Lung (tissue), 12 donors: Measurements from ENCODE around the gene CREBZF. TPM values are rescaled to one million over a fixed set of nuclear protein-coding genes. Genes with fewer than 3 reads are reported as not detected.
A peak's percentile ranks its signal among the peaks of the same experiment; 100 is the strongest.

Source experiments
- ATAC-seq: fragments of 200-7000 bp; cut with Tn5 transposase; one replicate; pipeline ENCODE4 v1.9.1; 2020; ENCODE audit warnings: moderate number of reproducible peaks; ENCODE audit not compliant: insufficient read depth, low FRiP score
- DNase-seq, 3 donors: peaks; one replicate each; pipeline ENCODE4 v3.0.0-alpha.2; 2013 to 2017
- H3K27ac ChIP-seq, 2 donors: one replicate each; pipeline ENCODE4 v1.5.1; 2013; ENCODE audit warnings: mild to moderate bottlenecking in 2 of 2, moderate library complexity in 2 of 2, control low read depth in 1 of 2, inconsistent platforms in 1 of 2, low read depth in 1 of 2, low read length in 1 of 2
- H3K27me3 ChIP-seq, 3 donors: one replicate each; pipeline ENCODE4 v1.5.1; 2013; ENCODE audit warnings: low read length in 2 of 3; ENCODE audit not compliant: control insufficient read depth in 3 of 3, insufficient read depth in 3 of 3
- H3K36me3 ChIP-seq, 4 donors: one replicate each; pipeline ENCODE4 v1.5.1; 2013; ENCODE audit warnings: low read length in 4 of 4, mild to moderate bottlenecking in 1 of 4, moderate library complexity in 1 of 4; ENCODE audit not compliant: control insufficient read depth in 4 of 4, insufficient read depth in 4 of 4
- H3K4me1 ChIP-seq, 5 donors: one replicate each; pipeline ENCODE4 v1.5.1; 2013; ENCODE audit warnings: low read length in 5 of 5, mild to moderate bottlenecking in 2 of 5, moderate library complexity in 1 of 5; ENCODE audit not compliant: control insufficient read depth in 5 of 5, insufficient read depth in 5 of 5
- H3K4me3 ChIP-seq: one replicate; pipeline ENCODE4 v1.5.1; 2013; ENCODE audit warnings: mild to moderate bottlenecking, control low read depth, moderate library complexity
- H3K9ac ChIP-seq, 2 donors: one replicate each; pipeline ENCODE4 v1.5.1; 2013; ENCODE audit warnings: low read length in 2 of 2, control low read depth in 1 of 2; ENCODE audit not compliant: insufficient read depth in 1 of 2
- H3K9me3 ChIP-seq, 4 donors: one replicate each; pipeline ENCODE4 v1.5.1; 2013; ENCODE audit warnings: low read length in 3 of 4, mild to moderate bottlenecking in 1 of 4, moderate library complexity in 1 of 4; ENCODE audit not compliant: control insufficient read depth in 4 of 4, insufficient read depth in 3 of 4
- WGBS, 2 donors: extraction: QIAGEN DNeasy Blood & Tissue Kit; methylation state at CpG; one replicate each; pipeline ENCODE4 v1.1.7; 2013; 5-methylcytosine and 5-hydroxymethylcytosine counted together
- polyA plus RNA-seq, 2 donors: library from polyadenylated mRNA; stranded (reverse); fragments of 200-250 nt; gene quantifications; one replicate each; pipeline ENCODE4 v1.2.1, GENCODE V29; 2013
- total RNA-seq, 2 donors: library from RNA; depleted of rRNA in 1 of 2; stranded (reverse); fragments of >200 nt in 1 of 2; gene quantifications; one replicate each; pipeline ENCODE4 v1.2.1, GENCODE V29; 2014 to 2021
- TF ChIP-seq, protein P1 (sequence below): IDR thresholded peaks from 2 replicates; pipeline ENCODE4 v1.5.1; 2012; ENCODE audit warnings: mild to moderate bottlenecking; ENCODE audit errors: control extremely low read depth, extremely low read depth
- donor health status: control.
- donor health status: control.
- donor health status: Bipolar disorder and iron deficiency.
- donor health status: healthy.
- donor health status: DM: yes; HTN: yes; CAD: no.

The CREBZF gene
- total and polyA plus RNA-seq, 4 donors: 20.2 to 115 (median 33.9) TPM

DNA sequence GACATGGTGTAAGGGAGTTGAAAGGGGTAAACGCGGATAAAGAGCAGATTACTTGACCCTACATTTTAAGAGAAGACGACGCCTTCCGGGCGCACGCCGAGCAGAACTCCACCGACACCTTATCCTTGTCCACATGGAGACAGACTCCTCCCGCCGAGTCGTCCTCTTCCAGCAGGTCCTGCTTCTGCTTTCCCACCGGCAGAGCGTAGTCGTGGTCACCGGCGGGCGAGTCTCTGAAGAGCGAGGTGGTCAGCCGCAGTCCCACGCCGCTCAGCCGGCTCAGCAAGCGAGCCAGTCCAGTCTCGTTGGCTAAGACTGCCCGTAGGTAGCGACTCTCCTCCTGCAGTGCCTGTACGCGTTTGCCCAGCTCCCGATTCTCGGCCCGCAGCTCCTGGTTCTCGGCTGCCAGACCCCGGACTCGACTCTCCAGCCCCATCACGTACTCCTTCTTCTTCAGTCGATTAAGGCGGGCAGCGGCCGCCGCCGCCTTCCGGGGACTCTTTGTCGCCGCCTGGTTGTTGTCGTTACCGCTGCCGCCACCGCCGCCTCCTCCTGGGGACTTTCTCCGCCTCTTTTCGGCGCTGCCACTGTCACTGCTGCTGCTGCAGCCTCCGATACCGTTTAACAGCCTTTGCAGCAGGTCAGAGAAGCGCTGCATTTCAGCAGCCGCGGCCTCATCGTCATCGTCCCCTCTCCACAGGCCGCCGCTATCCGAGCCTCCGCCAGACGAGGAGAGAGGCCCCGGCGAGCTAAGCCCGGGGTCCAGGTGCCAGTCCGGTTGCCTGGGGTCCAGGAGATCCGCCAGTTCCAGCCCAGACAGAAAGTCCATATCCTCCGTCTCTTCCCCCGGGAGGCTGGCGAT, 945 bp downstream of the CREBZF start:
- Histone ChIP-seq H3K9me3 (no peaks in the 10 kb centered on the region), H3K27ac (peak overlapping the region; percentile 99 to 100), H3K4me3 (peak overlapping the region; percentile 92), H3K27me3 (no peaks in the 10 kb centered on the region), H3K9ac (peak overlapping the region; percentile 98 to 99), H3K36me3 (peaks cover 0 to 21% (median 7%) of the 10 kb centered on the region in 4 donors), H3K4me1 (peaks cover 0 to 31% (median 3%) of the 10 kb centered on the region in 5 donors)
- ATAC-seq: peak; percentile 73
- TF ChIP-seq, protein P1, sequence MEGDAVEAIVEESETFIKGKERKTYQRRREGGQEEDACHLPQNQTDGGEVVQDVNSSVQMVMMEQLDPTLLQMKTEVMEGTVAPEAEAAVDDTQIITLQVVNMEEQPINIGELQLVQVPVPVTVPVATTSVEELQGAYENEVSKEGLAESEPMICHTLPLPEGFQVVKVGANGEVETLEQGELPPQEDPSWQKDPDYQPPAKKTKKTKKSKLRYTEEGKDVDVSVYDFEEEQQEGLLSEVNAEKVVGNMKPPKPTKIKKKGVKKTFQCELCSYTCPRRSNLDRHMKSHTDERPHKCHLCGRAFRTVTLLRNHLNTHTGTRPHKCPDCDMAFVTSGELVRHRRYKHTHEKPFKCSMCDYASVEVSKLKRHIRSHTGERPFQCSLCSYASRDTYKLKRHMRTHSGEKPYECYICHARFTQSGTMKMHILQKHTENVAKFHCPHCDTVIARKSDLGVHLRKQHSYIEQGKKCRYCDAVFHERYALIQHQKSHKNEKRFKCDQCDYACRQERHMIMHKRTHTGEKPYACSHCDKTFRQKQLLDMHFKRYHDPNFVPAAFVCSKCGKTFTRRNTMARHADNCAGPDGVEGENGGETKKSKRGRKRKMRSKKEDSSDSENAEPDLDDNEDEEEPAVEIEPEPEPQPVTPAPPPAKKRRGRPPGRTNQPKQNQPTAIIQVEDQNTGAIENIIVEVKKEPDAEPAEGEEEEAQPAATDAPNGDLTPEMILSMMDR: peak; percentile 9
- peak; percentile 87 to 89 (median 87) for DNase-seq
- 0% methylated on average over 73 of the region's 73 CpGs for WGBS, 2 donors

DNA sequence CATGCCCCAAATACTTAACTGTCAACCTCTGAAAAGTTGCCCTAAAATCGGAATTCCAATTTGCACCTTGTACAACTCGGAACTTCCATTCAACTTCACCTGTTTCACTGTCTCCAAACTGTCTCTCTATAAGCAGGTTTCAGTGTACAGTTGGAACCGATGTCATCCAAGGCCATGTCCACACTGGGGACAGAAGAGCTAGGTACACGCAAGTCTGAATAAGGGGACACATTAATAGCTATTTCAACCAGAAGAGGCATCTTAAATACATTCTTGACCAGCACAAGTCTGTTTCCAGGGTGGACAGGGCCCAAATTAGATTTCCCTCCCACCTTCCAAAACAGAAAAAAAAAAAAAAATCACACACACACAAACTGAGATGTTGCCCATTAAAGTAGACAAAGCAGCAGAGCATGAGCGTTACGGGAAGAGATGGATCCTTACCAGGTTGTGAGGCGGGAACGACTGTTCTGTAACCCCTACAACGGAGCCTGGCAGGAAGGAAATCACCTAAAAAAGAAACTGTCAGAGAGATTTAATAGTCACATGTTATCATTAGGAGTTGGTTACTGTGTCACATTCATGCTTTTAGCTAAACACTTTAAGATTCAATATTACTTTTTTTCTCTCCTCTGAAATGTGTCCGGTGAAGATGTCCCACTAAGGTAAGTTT, 1.7 kb downstream of the CREBZF start:
- 5 to 9% methylated on average over 10 of the region's 10 CpGs for WGBS, 2 donors
- peaks cover 0 to 31% (median 3%) of the 10 kb centered on the region in 5 donors for H3K4me1 ChIP-seq
- H3K4me3 ChIP-seq: peak overlapping the region; percentile 92
- no peaks in the 10 kb centered on the region for H3K9me3 ChIP-seq
- no peak for ATAC-seq
- H3K9ac ChIP-seq: peak overlapping the region; percentile 98 to 99
- H3K27ac ChIP-seq: peak overlapping the region in 1 of 2 donors; percentile 100
- peaks cover 0 to 21% (median 7%) of the 10 kb centered on the region in 4 donors for H3K36me3 ChIP-seq
- no peaks in the 10 kb centered on the region for H3K27me3 ChIP-seq
- TF ChIP-seq, protein P1: no peak
- peak in 1 of 3 donors; percentile 33 for DNase-seq

DNA sequence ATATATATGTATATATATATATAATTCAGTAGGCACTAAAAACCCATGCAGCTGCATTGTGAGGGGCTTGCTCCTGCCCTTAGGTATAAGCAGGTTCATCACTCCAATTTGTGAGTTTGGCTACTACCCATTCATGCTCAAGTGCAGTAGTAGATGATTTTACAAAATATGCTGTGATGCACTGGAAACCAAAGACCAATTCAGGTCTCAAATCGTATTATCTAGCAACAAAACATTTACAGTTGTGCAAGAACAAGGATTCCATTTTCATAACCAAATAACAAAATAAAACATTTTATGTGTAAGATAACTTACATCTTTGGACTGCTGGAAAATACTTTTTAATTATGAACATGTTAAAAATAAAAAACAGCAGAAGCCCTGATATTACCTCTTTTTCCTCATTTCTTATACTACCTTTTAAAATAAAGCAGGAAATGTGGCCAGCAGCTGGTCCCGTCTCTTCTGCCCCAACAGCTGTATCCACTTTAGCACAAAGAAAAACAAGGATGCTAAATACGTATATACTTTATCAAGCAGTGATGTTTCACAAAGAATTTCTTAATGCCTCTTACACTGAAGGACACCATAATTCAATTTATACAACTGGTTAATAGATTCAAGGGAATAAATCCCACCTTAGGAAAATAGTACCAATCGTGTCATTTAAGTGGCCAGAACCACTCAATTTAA, 2.8 kb downstream of the CREBZF start:
- Histone ChIP-seq H3K9me3 (no peaks in the 10 kb centered on the region), H3K27ac (no peak overlapping the region), H3K4me1 (peaks cover 0 to 31% (median 3%) of the 10 kb centered on the region in 5 donors), H3K9ac (peak overlapping the region in 1 of 2 donors; percentile 98), H3K36me3 (peaks cover 1 to 21% (median 9%) of the 10 kb centered on the region in 4 donors), H3K4me3 (no peak overlapping the region), H3K27me3 (no peaks in the 10 kb centered on the region)
- DNase-seq (peak in 2 of 3 donors; percentile 34 to 46), ATAC-seq (no peak)
- WGBS, 2 donors: 12 to 14% methylated on average over 4 of the region's 4 CpGs
- TF ChIP-seq, protein P1: no peak
